ENCODE measurements around the gene BPIFA1.

BPIFA1 gene

DNA sequence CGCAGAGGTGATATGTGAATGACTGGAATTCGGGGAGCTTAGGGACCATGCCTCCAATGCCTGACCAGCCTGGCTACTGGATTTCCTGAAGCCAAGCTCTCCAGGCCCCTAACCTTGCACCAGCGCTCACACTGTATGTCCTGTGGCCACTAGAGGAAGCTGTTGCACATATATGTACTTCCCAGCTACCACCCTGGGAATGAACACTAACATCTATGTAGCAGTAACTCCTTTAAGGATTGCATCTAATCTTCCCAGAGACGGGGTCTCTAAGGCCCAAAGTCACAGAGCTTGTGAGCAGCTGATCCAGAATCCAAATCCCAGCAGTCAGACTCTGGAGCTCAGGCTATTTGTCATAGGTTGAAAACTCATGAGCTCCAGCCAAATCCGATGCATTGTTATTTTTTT lies 26.9 kb downstream of the BPIFA1 start:
- no peak overlapping the region for H3K4me3 ChIP-seq (ENCODE audit: low read length)
- TF ChIP-seq, protein P1, sequence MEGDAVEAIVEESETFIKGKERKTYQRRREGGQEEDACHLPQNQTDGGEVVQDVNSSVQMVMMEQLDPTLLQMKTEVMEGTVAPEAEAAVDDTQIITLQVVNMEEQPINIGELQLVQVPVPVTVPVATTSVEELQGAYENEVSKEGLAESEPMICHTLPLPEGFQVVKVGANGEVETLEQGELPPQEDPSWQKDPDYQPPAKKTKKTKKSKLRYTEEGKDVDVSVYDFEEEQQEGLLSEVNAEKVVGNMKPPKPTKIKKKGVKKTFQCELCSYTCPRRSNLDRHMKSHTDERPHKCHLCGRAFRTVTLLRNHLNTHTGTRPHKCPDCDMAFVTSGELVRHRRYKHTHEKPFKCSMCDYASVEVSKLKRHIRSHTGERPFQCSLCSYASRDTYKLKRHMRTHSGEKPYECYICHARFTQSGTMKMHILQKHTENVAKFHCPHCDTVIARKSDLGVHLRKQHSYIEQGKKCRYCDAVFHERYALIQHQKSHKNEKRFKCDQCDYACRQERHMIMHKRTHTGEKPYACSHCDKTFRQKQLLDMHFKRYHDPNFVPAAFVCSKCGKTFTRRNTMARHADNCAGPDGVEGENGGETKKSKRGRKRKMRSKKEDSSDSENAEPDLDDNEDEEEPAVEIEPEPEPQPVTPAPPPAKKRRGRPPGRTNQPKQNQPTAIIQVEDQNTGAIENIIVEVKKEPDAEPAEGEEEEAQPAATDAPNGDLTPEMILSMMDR (IDR thresholded peaks at IDR 0.05; ENCODE audit: insufficient read depth, low read depth, low read length, missing control alignments), result peak; percentile 67
- DNase-seq (ENCODE audit: low read depth), result peak; percentile 57

DNA sequence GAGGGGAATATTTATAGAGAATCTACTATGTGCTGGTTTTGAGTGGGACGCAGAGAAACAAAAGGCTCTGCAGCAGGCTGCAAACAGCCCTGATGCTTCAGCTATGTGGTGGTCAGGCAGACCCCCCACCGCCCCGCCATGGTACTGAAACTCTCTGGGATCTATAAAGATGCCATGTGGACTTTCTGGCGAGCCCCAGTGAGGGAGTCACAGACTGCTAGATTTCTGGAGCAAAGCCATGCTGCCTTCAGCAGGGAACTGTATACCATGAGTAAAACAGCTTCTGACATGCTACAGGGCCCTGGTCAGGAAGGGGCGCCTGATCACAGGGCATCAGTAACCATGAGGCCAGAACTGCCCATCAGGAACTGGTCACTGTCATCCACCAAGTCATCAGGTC lies 28.0 kb downstream of the BPIFA1 start:
- no peak for DNase-seq (ENCODE audit: low read depth)
- TF ChIP-seq, protein P1 (IDR thresholded peaks at IDR 0.05; ENCODE audit: insufficient read depth, low read depth, low read length, missing control alignments), result no peak
- no peak overlapping the region for H3K4me3 ChIP-seq (ENCODE audit: low read length)

DNA sequence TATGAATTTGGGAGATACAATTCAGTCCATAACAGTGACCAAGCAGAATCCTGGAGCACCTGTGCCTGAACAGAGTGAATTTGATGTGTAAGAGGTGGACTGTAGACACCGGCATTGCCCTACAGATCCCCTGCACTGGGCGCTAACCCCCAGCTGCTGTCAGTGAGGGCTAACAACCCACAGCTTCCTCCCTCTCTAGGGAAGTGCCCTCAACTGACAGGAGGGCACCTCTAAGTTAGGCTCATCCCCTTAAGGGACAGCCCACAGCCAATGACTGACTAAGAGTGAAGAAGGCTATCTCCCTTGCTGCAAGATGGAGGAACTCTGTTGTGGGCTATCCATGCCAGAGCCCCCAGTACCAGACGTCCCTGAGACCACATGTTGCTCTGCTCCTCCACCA lies 31.9 kb downstream of the BPIFA1 start:
- TF ChIP-seq, protein P1 (IDR thresholded peaks at IDR 0.05; ENCODE audit: insufficient read depth, low read depth, low read length, missing control alignments), result no peak
- H3K4me3 ChIP-seq (ENCODE audit: low read length), result no peak overlapping the region
- no peak for DNase-seq (ENCODE audit: low read depth)

DNA sequence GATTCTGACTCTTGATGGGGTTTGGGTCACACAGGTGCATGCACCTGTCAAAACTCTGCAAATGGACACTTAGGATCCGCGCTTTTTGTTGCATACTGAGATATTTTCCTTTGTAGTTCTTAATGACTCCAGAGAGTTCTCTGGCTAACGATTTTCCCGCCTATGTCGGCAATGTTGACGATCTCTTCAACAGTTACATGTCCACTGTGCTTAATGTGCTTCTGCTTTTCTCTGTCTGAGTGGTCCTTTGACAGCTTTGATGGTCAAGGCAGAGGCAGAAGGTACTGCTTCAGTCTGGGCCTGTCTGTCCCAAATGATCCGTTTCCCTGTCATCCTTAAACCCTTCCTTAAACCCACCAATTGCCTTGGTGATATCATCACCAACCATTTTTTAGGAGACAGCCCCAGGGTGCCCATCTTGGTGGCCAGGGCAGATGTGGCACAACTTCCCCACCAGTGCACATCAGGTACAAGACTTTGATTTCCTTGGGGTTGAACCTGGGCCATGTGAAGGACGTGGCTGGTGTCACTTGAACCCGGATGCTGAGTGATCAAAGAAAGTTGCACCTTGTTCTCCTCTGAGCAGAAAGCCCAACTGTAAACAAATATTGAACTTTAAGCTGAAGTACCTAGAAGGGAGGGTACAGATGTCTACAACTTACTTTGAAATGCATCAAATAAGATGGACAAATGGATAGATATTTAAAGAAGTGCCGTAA lies 36.5 kb downstream of the BPIFA1 start:
- no peak for DNase-seq (ENCODE audit: low read depth)
- TF ChIP-seq, protein P1 (IDR thresholded peaks at IDR 0.05; ENCODE audit: insufficient read depth, low read depth, low read length, missing control alignments), result no peak
- H3K4me3 ChIP-seq (ENCODE audit: low read length), result no peak overlapping the region

DNA sequence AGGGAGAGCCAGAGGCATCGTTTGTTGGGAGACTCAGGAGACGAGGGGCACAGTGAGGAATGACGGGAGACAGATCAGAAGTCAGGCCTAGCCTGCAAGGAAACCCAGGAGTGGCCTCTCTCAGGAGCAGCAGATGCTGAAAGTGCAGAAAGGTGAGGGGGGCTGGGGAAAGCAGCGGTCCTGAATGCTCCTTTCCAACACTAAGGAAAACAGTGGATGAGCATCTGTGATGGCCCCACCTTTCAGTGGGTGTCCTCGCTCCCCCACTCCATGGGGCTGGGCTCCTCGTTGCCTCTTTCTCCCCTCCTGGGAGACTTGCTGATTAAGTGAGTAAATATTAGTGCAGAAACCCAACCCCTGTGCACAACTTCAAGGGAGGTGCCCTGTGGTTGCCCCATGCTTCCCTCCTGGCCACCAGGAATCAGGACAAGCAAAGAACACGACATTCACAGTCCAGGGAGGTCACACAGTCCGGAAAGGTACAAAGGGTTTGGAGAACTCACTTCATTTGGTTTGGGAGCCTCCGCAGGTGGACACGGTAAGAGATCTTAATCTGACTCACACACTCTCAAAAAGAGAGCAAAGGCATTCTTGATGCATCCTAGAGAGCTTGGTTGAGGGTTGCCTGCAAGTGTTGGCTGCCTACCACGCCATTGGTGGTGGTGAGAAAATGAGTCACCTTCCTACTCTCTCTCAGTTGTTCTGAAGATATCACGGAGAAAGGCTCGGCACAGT lies 37.5 kb downstream of the BPIFA1 start:
- TF ChIP-seq, protein P1 (IDR thresholded peaks at IDR 0.05; ENCODE audit: insufficient read depth, low read depth, low read length, missing control alignments), result no peak
- no peak overlapping the region for H3K4me3 ChIP-seq (ENCODE audit: low read length)
- no peak for DNase-seq (ENCODE audit: low read depth)

GRCh38 chr20:33275215-33275614 lies 39.4 kb downstream of the BPIFA1 start:
- H3K4me3 ChIP-seq (ENCODE audit: low read length), result no peak overlapping the region
- DNase-seq (ENCODE audit: low read depth), result no peak
- TF ChIP-seq, protein P1 (IDR thresholded peaks at IDR 0.05; ENCODE audit: insufficient read depth, low read depth, low read length, missing control alignments), result no peak

Data from epithelial cell of esophagus (primary cell).